ENCODE measurements around the gene PCGF6.
"Not testable (repeated sequence)": the region's sequence is repeated elsewhere in the genome, so short reads cannot be mapped to it uniquely, and the experiment has no call there.

The PCGF6 gene

DNA sequence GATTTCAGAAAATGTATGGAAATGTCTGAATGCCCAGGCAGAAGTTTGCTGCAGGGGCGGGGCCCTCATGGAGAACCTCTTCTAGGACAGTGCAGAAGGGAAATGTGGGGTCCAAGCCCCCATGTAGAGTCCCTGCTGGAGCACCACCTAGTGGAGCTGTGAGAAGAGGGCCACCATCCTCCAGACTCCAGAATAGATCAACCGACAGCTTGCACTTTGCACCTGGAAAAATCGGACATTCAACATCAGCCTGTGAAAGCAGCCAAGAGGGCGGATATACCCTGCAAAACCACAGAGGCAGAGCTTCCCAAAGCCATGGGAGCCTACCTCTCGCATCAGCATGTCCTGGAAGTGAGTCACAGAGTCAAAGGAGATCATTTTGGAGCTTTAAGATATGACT is 91.0 kb downstream of the PCGF6 start:
- TF ChIP-seq, protein P1, sequence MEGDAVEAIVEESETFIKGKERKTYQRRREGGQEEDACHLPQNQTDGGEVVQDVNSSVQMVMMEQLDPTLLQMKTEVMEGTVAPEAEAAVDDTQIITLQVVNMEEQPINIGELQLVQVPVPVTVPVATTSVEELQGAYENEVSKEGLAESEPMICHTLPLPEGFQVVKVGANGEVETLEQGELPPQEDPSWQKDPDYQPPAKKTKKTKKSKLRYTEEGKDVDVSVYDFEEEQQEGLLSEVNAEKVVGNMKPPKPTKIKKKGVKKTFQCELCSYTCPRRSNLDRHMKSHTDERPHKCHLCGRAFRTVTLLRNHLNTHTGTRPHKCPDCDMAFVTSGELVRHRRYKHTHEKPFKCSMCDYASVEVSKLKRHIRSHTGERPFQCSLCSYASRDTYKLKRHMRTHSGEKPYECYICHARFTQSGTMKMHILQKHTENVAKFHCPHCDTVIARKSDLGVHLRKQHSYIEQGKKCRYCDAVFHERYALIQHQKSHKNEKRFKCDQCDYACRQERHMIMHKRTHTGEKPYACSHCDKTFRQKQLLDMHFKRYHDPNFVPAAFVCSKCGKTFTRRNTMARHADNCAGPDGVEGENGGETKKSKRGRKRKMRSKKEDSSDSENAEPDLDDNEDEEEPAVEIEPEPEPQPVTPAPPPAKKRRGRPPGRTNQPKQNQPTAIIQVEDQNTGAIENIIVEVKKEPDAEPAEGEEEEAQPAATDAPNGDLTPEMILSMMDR (conservative IDR thresholded peaks at IDR 0.05; ENCODE audit: control insufficient read depth, insufficient read depth, low read depth, low read length), result no peak
- no peak overlapping the region for H3K4me3 ChIP-seq (ENCODE audit: control insufficient read depth, low read depth, low read length)
- DNase-seq (ENCODE audit: low read depth), result no peak

DNA sequence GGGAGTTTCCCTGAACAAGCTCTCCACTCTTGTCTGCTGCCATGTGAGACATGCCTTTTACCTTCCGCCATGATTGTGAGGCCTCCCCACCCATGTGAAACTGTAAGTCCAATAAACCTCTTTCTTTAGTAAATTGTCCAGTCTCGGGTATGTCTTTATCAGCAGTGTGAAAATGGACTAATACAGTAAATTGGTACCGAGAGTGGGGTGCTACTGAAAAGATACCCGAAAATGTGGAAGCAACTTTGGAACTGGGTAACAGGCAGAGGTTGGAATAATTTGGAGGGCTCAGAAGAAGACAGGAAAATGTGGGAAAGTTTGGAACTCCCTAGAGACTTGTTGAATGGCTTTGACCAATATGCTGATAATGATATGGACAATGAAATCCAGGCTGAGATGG is 92.0 kb downstream of the PCGF6 start:
- DNase-seq (ENCODE audit: low read depth); H3K4me3 ChIP-seq (ENCODE audit: control insufficient read depth, low read depth, low read length): not testable (repeated sequence)

DNA sequence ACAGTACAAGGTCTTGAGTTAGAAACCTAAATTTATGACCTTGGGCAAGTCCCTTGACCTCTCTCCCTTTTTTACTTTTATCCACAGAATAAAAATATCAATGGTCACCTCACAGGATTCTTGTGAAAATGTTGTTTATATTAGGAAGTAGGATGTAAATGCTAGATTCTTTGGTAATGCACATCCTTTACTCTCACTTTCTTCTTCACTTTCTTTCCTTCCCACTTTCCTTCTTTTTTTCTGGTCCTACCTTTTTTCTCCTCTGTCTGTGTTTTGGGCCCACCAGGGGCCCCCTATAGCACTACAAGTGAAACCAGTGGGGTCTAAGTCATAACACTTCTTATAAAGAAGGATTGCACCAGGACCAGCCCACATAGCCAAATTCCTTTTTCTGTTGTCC is 93.1 kb downstream of the PCGF6 start:
- TF ChIP-seq, protein P1 (conservative IDR thresholded peaks at IDR 0.05; ENCODE audit: control insufficient read depth, insufficient read depth, low read depth, low read length), result no peak
- H3K4me3 ChIP-seq (ENCODE audit: control insufficient read depth, low read depth, low read length), result no peak overlapping the region
- no peak for DNase-seq (ENCODE audit: low read depth)

DNA sequence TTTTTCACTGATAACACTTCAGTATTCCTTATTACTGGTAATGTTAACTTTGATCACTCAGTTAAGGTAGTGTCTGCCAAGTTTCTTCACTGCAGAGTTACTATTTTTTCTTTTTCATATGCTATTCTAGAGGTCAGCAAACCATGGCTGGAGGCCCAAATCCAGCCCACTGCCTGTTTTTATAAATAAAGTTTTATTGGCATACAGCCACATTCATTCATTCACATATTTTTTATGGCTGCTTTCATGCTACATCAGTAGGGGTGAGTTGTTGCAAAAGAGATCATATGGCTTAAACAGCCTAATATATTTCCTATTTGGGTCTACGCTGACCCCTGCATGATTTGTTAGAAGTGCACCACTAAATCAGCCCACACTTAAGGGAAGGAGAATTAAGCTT is 94.3 kb downstream of the PCGF6 start:
- no peak for DNase-seq (ENCODE audit: low read depth)
- TF ChIP-seq, protein P1 (conservative IDR thresholded peaks at IDR 0.05; ENCODE audit: control insufficient read depth, insufficient read depth, low read depth, low read length), result no peak
- no peak overlapping the region for H3K4me3 ChIP-seq (ENCODE audit: control insufficient read depth, low read depth, low read length)

DNA sequence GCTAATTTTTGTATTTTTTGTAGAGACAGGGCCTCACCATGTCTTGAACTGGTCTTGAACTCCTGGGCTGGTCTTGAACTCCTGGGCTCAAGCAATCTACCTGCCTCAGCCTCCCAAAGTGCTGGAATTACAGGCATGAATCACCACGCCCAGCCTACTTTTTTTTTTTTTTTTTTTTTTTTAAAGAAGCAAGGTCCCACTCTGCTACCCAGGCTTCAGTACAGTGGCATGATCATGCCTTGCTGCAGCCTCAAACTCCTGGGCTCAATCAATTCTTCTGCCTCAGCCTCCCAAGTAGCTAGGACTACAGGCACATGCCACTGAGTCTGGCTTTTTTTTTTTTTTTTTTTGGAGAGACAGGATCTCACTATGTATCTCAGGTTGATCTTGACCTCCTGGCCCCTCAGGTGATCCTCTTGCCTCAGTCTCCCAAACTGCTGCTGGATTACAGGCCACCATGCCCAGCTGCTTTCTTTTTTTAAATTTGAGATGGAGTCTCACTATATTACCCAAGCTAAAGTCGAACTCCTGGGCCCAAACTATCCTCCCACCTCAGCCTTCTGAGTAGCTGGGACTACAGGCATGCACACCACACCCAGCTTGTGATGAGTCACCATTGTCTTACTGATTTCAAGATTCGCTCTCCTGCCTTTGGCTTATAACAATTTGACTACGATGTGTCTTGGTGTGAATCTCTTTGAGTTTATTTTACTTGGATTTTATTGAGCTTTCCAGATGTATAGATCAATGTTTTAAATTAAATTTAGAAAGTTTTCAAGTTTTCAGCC is 96.2 kb downstream of the PCGF6 start:
- peak; percentile 56 for DNase-seq (ENCODE audit: low read depth)
- no peak overlapping the region for H3K4me3 ChIP-seq (ENCODE audit: control insufficient read depth, low read depth, low read length)
- TF ChIP-seq, protein P1 (conservative IDR thresholded peaks at IDR 0.05; ENCODE audit: control insufficient read depth, insufficient read depth, low read depth, low read length), result no peak

DNA sequence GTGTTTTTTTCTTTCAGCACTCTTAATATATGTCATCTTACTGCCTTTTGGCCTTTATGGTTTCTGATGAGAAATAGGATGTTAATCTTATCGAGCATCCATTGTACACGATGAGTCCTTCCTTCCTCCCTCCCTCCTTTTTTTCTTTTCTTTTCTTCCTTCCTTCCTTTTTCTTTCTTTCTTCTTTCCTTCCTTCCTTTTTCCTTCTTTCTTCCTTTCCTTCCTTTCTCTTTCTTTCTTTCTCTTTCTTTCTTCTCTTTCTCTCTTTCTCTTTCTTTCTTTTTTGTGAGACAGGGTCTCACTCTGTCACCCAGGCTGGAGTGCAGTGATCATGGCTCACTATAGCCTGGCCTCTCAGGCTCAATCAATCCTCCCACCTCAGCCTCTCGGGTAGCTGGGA is 96.8 kb downstream of the PCGF6 start:
- no peak for DNase-seq (ENCODE audit: low read depth)
- TF ChIP-seq, protein P1 (conservative IDR thresholded peaks at IDR 0.05; ENCODE audit: control insufficient read depth, insufficient read depth, low read depth, low read length), result no peak
- H3K4me3 ChIP-seq (ENCODE audit: control insufficient read depth, low read depth, low read length), result no peak overlapping the region

Measured in fibroblast of mammary gland (primary cell).